Endometrial microvascular endothelial cells (primary cell): Measurements from ENCODE around the gene KCNQ5. TPM values are rescaled to one million over a fixed set of nuclear protein-coding genes. Genes with fewer than 3 reads are reported as not detected.

Experiments used
- in situ Hi-C: cut with HindIII; loops from 2 replicates; pipeline ENCODE4 v1.10.0; 2017; ENCODE audit warnings: low sequenced_read_pairs, low pct_unique_long_range_greater_than_20kb; ENCODE audit errors: inconsistent ontology term
- total RNA-seq: library from RNA; depleted of rRNA; stranded (reverse); fragments of >200 nt; gene quantifications from one replicate; pipeline ENCODE4 v1.2.3, GENCODE V29; 2015; ENCODE audit errors: inconsistent ontology term

Gene KCNQ5
- total RNA-seq, 1 donor from 2014 or later: not detected

- in situ Hi-C loops: no loop called here
These were observed 378.6 kb downstream of the KCNQ5 start for GRCh38 chr6:73000460-73000859.

- in situ Hi-C loops: no loop called here
These were observed 380.7 kb downstream of the KCNQ5 start for GRCh38 chr6:73002588-73002987.

- in situ Hi-C loops: no loop called here
These were observed 381.4 kb downstream of the KCNQ5 start for GRCh38 chr6:73003302-73003701.

- in situ Hi-C loops: no loop called here
These were observed 382.4 kb downstream of the KCNQ5 start for GRCh38 chr6:73004231-73004630.

GRCh38 chr6:73004861-73005260 is 383.0 kb downstream of the KCNQ5 start:
- in situ Hi-C loops: no loop called here

- in situ Hi-C loops: no loop called here
These were observed 384.3 kb downstream of the KCNQ5 start for GRCh38 chr6:73006146-73006545.

- in situ Hi-C loops: no loop called here
These were observed 390.1 kb downstream of the KCNQ5 start for GRCh38 chr6:73011945-73012344.

- in situ Hi-C loops: no loop called here
These were observed 395.6 kb downstream of the KCNQ5 start for GRCh38 chr6:73017476-73017875.

GRCh38 chr6:73024598-73024997 is 402.7 kb downstream of the KCNQ5 start:
- in situ Hi-C loops: no loop called here

GRCh38 chr6:73027691-73028090 is 405.8 kb downstream of the KCNQ5 start:
- in situ Hi-C loops: no loop called here

- in situ Hi-C loops: no loop called here
These were observed 406.4 kb downstream of the KCNQ5 start for GRCh38 chr6:73028124-73028766.

- in situ Hi-C loops: no loop called here
These were observed 407.1 kb downstream of the KCNQ5 start for GRCh38 chr6:73028893-73029450.

GRCh38 chr6:73030257-73030656 is 408.4 kb downstream of the KCNQ5 start:
- in situ Hi-C loops: no loop called here

- in situ Hi-C loops: no loop called here
These were observed 409.2 kb downstream of the KCNQ5 start for GRCh38 chr6:73030791-73031782.

GRCh38 chr6:73032586-73032985 is 410.7 kb downstream of the KCNQ5 start:
- in situ Hi-C loops: no loop called here

- in situ Hi-C loops: no loop called here
These were observed 414.8 kb downstream of the KCNQ5 start for GRCh38 chr6:73036689-73037088.

GRCh38 chr6:73041051-73041450 is 419.2 kb downstream of the KCNQ5 start:
- in situ Hi-C loops: no loop called here

GRCh38 chr6:73042892-73043291 is 421.0 kb downstream of the KCNQ5 start:
- in situ Hi-C loops: no loop called here

GRCh38 chr6:73043446-73043845 is 421.6 kb downstream of the KCNQ5 start:
- in situ Hi-C loops: no loop called here

GRCh38 chr6:73045609-73046008 is 423.7 kb downstream of the KCNQ5 start:
- in situ Hi-C loops: no loop called here
